Retinal pigment epithelial cell (primary cell): Measurements from ENCODE around the gene SERINC3.

Experiments
- DNase-seq: peaks from one replicate; pipeline ENCODE4 v3.0.0-alpha.2; 2010; ENCODE audit warnings: low read depth
- H3K4me3 ChIP-seq: 2 replicates; pipeline ENCODE4 v1.5.1; 2011; ENCODE audit warnings: mild to moderate bottlenecking, low read length, control low read depth, moderate library complexity
- CTCF ChIP-seq: conservative IDR thresholded peaks from 2 replicates; pipeline ENCODE4 v1.5.1; 2011; ENCODE audit warnings: low read depth, low read length, control low read depth, inconsistent platforms

SERINC3 gene

GRCh38 chr20:44560229-44560628 lies 38.4 kb upstream of the SERINC3 start:
- H3K4me3 ChIP-seq = no peak overlapping the region
- DNase-seq = no peak
- no peak for TF ChIP-seq CTCF

GRCh38 chr20:44559302-44559701 lies 37.4 kb upstream of the SERINC3 start:
- no peak for DNase-seq
- no peak for TF ChIP-seq CTCF
- H3K4me3 ChIP-seq = no peak overlapping the region

GRCh38 chr20:44552950-44553908 lies 31.4 kb upstream of the SERINC3 start:
- DNase-seq = no peak
- TF ChIP-seq CTCF = no peak
- no peak overlapping the region for H3K4me3 ChIP-seq

- TF ChIP-seq CTCF = no peak
- no peak overlapping the region for H3K4me3 ChIP-seq
- DNase-seq = no peak
Observed at GRCh38 chr20:44552568-44552949, 30.7 kb upstream of the SERINC3 start.

- no peak for DNase-seq
- TF ChIP-seq CTCF = no peak
- no peak overlapping the region for H3K4me3 ChIP-seq
Observed at GRCh38 chr20:44552050-44552449, 30.2 kb upstream of the SERINC3 start.

GRCh38 chr20:44549123-44549522 lies 27.3 kb upstream of the SERINC3 start:
- TF ChIP-seq CTCF = no peak

GRCh38 chr20:44547419-44547818 lies 25.5 kb upstream of the SERINC3 start:
- TF ChIP-seq CTCF = no peak
- H3K4me3 ChIP-seq = no peak overlapping the region
- no peak for DNase-seq

More at GRCh38 chr20:44549123-44549522, 27.3 kb upstream of the SERINC3 start:
- H3K4me3 ChIP-seq = no peak overlapping the region
- DNase-seq = no peak
